Measurements from ENCODE around the gene PXT1.
"Not testable (repeated sequence)": the region's sequence is repeated elsewhere in the genome, so short reads cannot be mapped to it uniquely, and the experiment has no call there.

GRCh38 chr6:36452897-36453296 lies 10.2 kb upstream of the PXT1 start:
- not testable (repeated sequence) for TF ChIP-seq ETV6 (IDR thresholded peaks at IDR 0.05; ENCODE audit: borderline replicate concordance in 1 of 2, low read depth in 2 of 2, low read length in 1 of 2); ETV6 (CRISPR knock-in tag; IDR thresholded peaks at IDR 0.05; ENCODE audit: borderline replicate concordance); EZH2 (IDR thresholded peaks at IDR 0.05; ENCODE audit: borderline replicate concordance, low read depth, low read length)
